Activated gamma-delta T cell (primary cell): ENCODE measurements around the gene BDNF.

Experiments used
- DNase-seq: peaks from one replicate; lab custom pipeline; 2025; lab: John Stamatoyannopoulos, UW

Gene BDNF

GRCh38 chr11:27705873-27706820 is 5.9 kb upstream of the BDNF start:
- no peak for DNase-seq

GRCh38 chr11:27703481-27703880 is 3.2 kb upstream of the BDNF start:
- no peak for DNase-seq

DNA sequence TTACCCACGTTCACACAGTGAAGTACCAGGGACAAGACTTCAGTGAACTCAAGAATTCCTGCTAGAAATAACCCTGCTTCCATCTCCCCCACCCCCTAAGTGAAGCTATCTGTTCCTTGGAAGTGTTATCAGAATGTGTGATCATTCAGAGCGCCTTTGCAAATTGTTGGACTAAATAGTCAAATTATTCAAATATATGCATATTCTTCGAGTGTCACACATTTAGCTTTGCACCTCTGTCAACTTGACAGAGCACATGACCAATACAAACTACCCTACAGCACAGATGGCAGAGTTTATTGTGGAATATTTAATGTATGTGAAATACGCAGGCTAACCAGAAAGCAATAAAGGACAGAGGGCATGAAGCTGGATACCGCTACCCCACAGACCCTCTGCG is 2.6 kb upstream of the BDNF start:
- no peak for DNase-seq

DNA sequence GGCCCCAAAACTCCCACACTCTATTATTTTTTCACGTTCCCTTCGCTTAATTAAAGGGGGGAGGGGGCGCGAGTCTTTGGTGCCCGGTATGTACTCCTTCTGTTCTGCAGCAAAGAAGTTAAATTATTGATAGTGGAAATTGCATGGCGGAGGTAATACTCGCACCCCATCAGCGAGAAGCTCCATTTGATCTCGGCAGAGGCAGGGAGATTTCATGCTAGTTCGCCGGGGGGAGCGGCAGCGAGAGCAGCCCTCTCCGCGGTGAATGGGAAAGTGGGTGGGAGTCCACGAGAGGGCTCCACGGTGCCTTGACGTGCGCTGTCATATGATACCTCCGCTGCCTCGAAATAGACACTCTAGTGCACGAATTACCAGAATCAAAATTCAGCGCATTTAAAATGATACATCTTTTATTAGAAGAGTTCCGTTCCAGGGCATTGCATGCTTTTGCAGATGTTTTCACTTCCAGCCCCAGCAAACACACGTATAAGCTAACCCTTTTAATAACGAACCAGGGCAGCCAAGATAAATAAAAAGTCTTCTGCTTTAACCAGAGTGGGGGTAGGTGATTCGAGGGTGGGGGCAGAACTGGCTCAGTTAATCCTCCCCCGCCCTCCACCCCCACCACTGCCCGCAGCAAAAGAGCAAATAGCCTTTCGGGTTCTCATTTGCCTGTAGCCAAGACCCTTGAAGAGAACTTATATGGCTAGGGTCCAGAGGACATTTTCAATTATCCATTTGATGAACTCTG is 1.3 kb upstream of the BDNF start:
- no peak for DNase-seq

GRCh38 chr11:27699926-27700350 is 317 bp downstream of the BDNF start:
- DNase-seq: no peak

DNA sequence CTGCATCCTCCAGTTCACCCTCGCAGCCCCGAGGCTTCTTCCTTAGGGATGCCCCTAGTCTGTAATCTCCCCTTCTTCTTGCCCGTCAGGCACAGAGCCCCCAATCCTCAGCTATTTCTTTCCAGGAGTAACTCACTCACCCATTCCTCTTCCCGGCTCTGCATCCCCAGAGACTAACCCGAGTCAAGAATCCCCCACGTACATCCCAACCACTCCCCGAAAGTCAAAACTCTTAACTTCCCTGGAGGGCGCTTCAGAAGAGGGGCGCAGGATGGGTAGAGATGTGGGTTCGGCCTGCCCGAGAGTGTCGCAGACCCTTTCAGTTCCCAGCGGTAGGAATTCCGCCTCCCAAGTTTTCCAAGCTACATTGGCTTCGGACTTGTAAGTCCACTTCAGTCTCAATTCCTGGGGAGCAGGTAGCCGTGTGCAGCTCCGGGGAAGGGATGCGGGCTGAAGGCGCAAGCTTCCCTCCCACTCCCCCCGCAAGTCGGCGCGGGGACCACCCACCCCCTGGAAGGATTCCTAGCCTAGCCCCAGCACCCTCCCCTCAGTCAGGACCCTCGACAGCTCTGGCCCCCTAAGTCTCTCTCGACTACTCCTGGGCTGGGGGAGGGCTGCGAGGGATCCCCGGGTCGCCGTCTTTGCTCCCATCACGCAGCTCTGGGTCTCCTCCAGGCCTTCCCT is 871 bp downstream of the BDNF start:
- no peak for DNase-seq

DNA sequence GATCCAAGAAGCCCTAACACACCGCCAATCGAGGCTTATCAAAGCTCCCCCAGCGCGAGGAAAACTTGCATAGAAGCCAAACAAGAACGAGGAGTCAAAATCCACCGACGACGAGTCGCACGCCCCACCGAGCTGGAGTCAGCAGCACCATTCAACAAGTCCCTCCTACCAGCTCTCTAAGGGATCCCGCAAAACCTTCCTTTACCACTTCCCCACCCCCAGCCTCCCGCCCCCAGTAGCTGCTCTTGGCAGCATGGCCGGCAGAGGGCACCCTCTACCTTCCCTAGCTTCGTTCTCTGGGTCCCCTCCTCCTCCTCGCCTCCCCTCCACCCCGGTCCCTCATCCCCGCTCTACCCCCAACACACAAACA is 1.4 kb downstream of the BDNF start:
- DNase-seq: no peak

GRCh38 chr11:27697679-27698275 is 2.5 kb downstream of the BDNF start:
- no peak for DNase-seq

- DNase-seq: no peak
Measured at GRCh38 chr11:27696961-27697360, 3.3 kb downstream of the BDNF start.

DNA sequence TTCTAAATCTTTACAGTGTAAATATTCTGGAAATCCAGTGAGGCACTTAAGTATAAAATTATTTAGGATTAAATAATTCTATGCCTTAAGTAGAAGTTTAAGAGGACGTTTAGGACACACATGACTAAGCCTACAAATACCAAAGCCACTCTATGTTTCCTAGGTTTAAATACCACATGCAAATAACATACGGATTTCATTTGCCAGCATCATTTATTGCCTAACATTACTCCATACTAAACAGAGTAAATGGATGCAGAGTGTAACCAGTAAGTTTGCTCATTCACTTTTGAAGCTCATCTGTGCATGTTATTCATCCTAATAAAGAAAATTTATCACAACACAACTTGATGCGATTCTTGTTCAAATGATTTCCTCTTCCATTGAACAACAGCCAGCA is 4.1 kb downstream of the BDNF start:
- DNase-seq: no peak

DNA sequence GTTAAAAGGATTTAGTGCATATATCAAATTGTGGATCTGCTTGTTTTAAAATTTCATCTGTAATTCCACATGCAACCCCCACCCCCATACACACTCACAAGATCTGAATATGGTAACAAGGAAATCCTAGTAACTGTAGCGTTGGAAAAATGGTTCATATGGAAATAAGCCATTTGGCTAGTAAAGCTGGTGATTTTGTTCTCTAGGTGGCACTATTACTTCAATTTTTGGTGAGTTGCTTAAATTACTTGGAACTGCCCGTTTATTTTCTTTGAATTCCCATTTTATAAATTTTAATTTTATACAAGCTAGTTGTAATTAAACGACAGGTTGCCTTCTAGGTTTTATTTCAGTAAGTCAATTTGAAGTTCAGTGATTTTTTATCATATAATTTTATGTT is 5.3 kb downstream of the BDNF start:
- DNase-seq: no peak

- no peak for DNase-seq
Measured at GRCh38 chr11:27693398-27693797, 6.9 kb downstream of the BDNF start.

- DNase-seq: no peak
Measured at GRCh38 chr11:27692781-27693180, 7.5 kb downstream of the BDNF start.

DNA sequence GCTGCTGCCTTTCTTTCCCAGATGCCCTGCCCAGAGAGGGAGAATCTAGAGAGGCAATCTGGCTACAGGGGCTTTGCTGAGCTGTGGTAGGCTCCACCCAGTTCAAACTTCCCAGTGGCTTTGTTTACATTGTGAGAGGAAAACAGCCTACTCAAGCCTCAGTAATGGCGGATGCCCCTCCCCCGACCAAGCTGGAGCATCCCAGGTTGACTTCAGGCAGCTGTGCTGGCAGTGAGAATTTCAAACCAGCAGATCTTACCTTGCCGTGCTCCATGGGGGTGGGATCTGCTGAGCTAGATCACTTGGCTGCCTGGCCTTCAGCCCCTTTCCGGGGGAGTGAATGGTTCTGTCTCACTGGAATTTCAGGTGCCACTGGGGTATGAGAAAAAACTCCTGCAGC is 12.2 kb downstream of the BDNF start:
- no peak for DNase-seq

GRCh38 chr11:27681664-27682063 is 18.6 kb downstream of the BDNF start:
- no peak for DNase-seq

- DNase-seq: no peak
Measured at GRCh38 chr11:27679136-27680015, 20.9 kb downstream of the BDNF start.

- no peak for DNase-seq
Measured at GRCh38 chr11:27678242-27678641, 22.0 kb downstream of the BDNF start.

DNA sequence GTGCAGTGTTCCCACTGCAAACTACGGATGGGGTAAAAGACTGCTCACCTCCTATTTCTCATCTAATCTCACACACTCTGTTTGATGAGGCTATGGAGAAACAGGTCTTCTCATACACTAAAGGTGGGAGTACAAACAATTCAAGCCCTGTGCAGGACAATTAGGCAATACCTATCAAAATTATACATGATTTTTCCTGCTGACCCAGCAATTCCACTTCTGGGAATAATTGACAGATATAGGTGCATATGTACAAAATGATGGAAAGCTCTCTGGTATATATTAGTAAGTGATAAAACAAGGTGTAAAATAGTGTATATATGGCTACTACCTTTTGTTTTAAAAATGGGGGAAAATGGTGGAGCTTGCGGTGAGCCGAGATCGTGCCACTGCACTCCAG is 23.1 kb downstream of the BDNF start:
- no peak for DNase-seq

DNA sequence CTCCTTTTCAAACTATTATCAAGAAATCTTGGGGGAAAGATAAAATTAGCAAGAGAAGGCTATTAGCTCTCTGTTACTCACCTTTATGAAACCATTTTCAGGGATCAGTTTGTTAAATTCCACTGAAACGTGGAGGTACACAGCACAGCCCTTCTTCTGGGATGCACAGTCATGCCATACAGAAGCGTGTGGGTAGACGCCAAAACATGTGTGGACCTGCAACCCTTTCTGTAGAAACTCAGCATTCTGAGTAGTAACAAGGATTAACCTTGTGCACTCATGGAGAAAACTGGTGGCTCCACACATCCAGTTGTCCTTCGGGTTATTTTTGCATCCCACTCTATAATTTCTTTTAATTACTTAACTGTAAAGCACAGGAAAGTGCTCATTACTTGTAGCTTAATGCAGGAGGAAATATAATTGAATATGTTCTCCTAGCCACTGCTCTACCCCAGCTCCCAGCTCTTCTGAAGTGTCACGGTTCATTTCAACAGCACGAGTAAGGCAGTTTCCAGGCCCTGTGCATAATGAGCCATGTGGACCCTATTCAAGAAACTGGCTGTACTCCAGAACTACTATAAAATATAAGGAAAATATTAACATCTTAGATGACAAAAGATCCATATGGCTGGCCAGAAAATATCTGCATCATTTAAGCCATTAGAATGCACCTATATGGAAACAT is 26.1 kb downstream of the BDNF start:
- DNase-seq: no peak

GRCh38 chr11:27672836-27673464 is 27.3 kb downstream of the BDNF start:
- no peak for DNase-seq
